Activated CD4-positive, alpha-beta memory T cell treated with anti-CD3 and anti-CD28 coated beads, Interleukin-2, amount 10 ng/mL, durations not matched to agents 7 days and 5 days (primary cell): ENCODE measurements around the gene HTT. TPM values are rescaled to one million over a fixed set of nuclear protein-coding genes. Genes with fewer than 3 reads are reported as not detected.

Source experiments
- CTCF ChIA-PET: fragments of 350-600 bp; sonication (Branson Sonifier 250); formaldehyde crosslinking; loops from one replicate; lab custom pipeline; 2021; ENCODE audit warnings: antibody characterized with exemption, inconsistent platforms; lab: Charles Lee
- POLR2A ChIA-PET: fragments of 350-600 bp; sonication (Branson Sonifier 250); formaldehyde crosslinking; loops from one replicate; lab custom pipeline; 2021; ENCODE audit warnings: antibody characterized with exemption; lab: Charles Lee
- DNase-seq: peaks from one replicate; pipeline ENCODE4 v3.0.0-alpha.2; 2020
- H3K27ac Mint-ChIP-seq: one replicate; pipeline ENCODE4 v1.8.0; 2021; ENCODE audit warnings: mild to moderate bottlenecking, mixed read lengths
- H3K27me3 Mint-ChIP-seq: one replicate; pipeline ENCODE4 v1.8.0; 2021; ENCODE audit warnings: mixed read lengths
- H3K36me3 Mint-ChIP-seq: one replicate; pipeline ENCODE4 v1.8.0; 2021; ENCODE audit warnings: low read depth, mixed read lengths
- H3K4me1 Mint-ChIP-seq: one replicate; pipeline ENCODE4 v1.8.0; 2021; ENCODE audit warnings: mixed read lengths
- H3K4me3 Mint-ChIP-seq: one replicate; pipeline ENCODE4 v1.8.0; 2021; ENCODE audit warnings: mild to moderate bottlenecking, mixed read lengths
- H3K9me3 Mint-ChIP-seq: one replicate; pipeline ENCODE4 v1.8.0; 2021; ENCODE audit warnings: mixed read lengths
- total RNA-seq, 2 experiments: library from RNA; stranded (reverse); gene quantifications; one replicate each; pipeline ENCODE4 v1.2.3, GENCODE V29; 2021

The HTT gene
- total RNA-seq, 2 experiments from 2014 or later: 50.7 to 54.9 TPM

DNA sequence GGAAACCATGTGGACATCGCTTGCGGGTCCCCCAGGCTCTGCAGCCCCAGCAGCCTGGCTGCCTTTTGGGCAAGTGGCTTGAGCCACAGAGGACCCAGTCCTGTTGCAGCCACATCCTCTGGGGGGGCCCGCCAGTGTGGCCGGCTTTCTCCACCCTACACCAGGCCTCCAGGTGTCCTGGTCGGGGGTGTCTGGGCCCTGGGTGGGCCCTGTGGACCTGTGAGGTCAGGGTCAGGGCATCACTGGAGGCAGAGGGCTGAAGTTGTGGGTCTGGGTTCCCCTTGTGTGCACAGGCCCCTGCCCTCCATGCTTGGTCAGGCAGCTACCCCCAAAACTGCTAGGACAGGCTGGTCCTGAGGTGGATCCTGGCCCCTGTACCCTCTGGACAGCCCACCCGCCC, 171.2 kb downstream of the HTT start:
- no peak overlapping the region for H3K4me3 Mint-ChIP-seq
- ChIA-PET CTCF (interaction anchor here (0.8 to 3.3 kb wide), 3 partner anchors 51 to 54 kb away, joined by 3 to 17 read pairs (median 3); no protein-coding TSS in a partner anchor), POLR2A (no interaction called here)
- peaks cover 18% of the 10 kb centered on the region for H3K4me1 Mint-ChIP-seq
- H3K27me3 Mint-ChIP-seq: no peaks in the 10 kb centered on the region
- no peaks in the 10 kb centered on the region for H3K36me3 Mint-ChIP-seq
- H3K27ac Mint-ChIP-seq: no peak overlapping the region
- no peak for DNase-seq
- H3K9me3 Mint-ChIP-seq: no peaks in the 10 kb centered on the region

DNA sequence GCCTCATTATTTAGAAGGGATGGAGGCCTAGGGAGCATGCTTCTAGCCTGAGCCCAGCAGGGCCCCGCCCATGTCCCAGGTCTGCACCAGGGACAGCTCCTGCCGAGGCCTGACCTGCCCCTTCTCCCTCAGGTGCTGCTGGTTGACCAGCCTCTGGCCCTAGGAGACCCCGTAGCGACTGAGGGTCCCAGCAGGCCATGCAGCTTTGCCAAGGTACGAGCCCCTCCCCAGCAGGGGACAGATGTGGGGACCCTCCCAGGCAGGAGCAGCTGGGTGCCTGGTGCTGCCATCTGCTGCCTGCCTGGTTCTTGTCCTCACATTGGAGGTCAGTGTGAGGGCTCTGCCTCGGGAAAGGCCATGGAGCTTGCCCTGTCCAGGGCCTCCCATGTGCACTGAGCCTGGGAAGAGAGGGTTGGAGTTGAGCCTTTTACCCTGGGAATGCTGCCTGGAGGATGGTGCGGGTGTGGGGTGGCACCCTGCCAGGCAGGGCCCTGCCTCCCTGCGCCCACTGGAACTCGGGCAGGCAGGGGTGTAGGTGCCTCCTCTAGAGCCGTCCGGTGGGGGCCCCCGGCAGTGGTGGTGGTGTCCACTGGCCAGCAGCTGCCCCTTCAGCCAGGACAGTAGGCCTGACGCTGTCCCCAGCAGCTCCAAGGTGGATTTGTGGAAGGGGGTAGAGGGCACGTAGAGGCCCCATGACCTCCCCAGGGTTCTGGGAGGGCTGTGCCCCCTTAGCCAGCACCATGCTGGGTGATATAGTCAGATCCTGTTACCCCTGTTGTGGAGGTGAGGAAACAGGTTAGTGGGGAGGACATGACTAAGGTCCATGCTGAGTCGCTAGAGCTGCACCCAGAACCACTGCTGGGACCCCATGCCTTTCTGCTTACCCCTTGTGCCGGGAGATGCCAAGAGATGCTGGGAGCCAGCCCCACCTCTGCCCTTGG, 172.2 kb downstream of the HTT start:
- no peak overlapping the region for H3K27ac Mint-ChIP-seq
- H3K36me3 Mint-ChIP-seq: no peaks in the 10 kb centered on the region
- ChIA-PET CTCF (interaction anchor here (0.8 to 1.3 kb wide), 4 partner anchors 52 to 138 kb away, joined by 3 to 4 read pairs (median 3); no protein-coding TSS in a partner anchor), POLR2A (no interaction called here)
- no peaks in the 10 kb centered on the region for H3K9me3 Mint-ChIP-seq
- H3K4me1 Mint-ChIP-seq: peaks cover 18% of the 10 kb centered on the region
- no peak for DNase-seq
- H3K4me3 Mint-ChIP-seq: no peak overlapping the region
- H3K27me3 Mint-ChIP-seq: no peaks in the 10 kb centered on the region

DNA sequence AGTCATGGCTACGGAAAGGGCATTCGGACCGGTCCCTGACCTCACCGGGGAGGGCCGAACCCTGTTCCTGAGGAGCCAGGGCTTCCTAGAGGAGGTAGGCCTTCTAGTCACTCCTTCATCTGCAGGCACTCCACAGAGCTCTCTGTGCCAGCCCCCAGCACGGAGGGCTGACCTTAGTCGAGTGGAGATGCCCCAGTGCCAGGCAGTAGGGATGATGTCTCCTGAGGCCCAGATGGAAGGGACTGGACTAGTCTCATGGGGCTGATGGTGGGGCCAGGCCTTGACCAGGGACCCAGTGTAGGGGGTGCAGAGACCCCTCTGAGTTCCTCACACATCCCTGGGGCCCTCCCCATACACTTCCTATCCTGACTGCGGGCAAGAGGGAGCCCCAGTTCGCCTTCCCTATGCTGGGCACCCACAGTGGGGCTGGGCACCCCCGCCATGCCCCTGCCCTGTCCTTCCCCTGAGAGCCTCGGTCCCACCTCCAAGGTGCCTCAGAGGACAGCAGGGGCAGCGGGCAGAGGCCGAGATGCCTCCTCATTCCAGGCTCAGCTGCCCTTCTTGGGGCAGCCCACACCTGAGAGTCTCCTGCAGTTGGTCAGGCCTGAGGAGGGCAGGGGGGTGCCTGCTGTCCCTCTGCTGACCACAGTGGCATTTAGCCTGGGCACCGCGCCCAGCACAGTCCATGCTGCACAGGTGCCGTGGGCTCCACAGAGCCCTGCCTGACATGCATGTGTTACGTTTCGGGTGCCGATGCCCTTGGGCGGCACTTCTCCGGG, 173.1 kb downstream of the HTT start:
- Mint-ChIP-seq H3K4me3 (no peak overlapping the region), H3K27me3 (no peaks in the 10 kb centered on the region), H3K36me3 (no peaks in the 10 kb centered on the region), H3K9me3 (no peaks in the 10 kb centered on the region), H3K4me1 (peaks cover 14% of the 10 kb centered on the region), H3K27ac (no peak overlapping the region)
- POLR2A ChIA-PET: no interaction called here
- no peak for DNase-seq
- CTCF ChIA-PET: interaction anchor here (1.3 kb wide), 1 partner anchor 139 kb away, joined by 4 read pairs; no protein-coding TSS in a partner anchor

DNA sequence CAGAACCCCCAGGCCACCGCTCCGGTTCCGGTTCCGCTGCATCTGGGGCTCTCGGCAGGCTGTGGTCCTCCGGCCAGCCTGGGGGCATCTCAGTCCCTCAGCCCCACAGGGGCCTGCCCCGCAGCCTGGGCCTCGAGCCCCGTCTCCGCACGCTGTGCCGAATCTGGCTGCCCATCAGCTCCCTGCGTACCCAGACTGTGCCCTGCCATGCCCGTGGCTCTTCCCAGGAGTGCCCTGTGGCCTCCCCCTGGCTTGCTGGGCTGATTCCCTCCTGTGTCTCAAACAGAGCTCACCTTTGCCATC, 173.6 kb downstream of the HTT start:
- POLR2A ChIA-PET: no interaction called here
- no peaks in the 10 kb centered on the region for H3K27me3 Mint-ChIP-seq
- peaks cover 9% of the 10 kb centered on the region for H3K4me1 Mint-ChIP-seq
- CTCF ChIA-PET: no interaction called here
- H3K27ac Mint-ChIP-seq: no peak overlapping the region
- no peak for DNase-seq
- no peaks in the 10 kb centered on the region for H3K36me3 Mint-ChIP-seq
- no peaks in the 10 kb centered on the region for H3K9me3 Mint-ChIP-seq
- H3K4me3 Mint-ChIP-seq: no peak overlapping the region

DNA sequence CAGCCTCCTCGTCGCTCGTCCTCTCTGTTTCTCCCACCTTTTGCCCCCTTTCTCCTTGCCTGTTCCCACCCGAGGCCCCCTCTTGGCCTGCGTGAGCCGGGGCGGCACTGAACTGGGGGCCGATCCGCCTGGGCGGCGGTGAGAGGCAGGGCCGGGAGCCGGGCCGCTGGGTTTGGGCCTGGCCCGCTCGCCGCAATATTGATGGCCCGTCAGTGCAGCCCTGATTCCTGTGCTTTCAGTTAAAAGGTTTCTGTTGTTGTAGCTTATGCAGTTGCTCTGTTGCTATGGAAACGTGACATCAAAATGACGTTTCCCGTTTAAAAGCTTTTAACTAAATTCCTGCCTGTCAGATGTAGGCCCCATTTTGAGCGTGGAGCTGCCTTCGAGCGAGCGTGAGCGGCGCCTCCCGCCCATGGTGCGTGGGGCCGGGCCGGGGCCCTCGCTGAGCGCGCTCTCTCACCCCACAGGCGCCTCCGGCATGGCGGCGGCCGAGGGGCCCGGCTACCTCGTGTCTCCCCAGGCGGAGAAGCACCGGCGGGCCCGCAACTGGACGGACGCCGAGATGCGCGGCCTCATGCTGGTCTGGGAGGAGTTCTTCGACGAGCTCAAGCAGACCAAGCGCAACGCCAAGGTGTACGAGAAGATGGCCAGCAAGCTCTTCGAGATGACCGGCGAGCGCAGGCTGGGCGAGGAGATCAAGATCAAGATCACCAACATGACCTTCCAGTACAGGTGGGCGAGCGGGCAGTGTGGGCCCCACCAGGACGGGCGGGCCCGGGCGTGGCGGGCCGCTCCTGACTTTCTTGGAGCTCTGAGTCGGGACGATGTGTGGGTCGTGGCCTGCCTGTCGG, 174.6 kb downstream of the HTT start, which contains the start of gene MSANTD1:
Gene MSANTD1, plus strand, starts transcription at position 349 of the 851 bp plus-strand sequence. Its CDS starts 64 bp downstream, at position 413.
- peaks cover 2% of the 10 kb centered on the region for H3K4me1 Mint-ChIP-seq
- no peaks in the 10 kb centered on the region for H3K27me3 Mint-ChIP-seq
- DNase-seq: no peak
- CTCF ChIA-PET: interaction anchor here (0.5 to 1.5 kb wide), 2 partner anchors 56 to 231 kb away, joined by 4 to 5 read pairs; no protein-coding TSS in a partner anchor
- no peaks in the 10 kb centered on the region for H3K36me3 Mint-ChIP-seq
- no peaks in the 10 kb centered on the region for H3K9me3 Mint-ChIP-seq
- POLR2A ChIA-PET: no interaction called here
- no peak within 1 kb of the TSS for H3K27ac Mint-ChIP-seq
- no peak within 1 kb of the TSS for H3K4me3 Mint-ChIP-seq

DNA sequence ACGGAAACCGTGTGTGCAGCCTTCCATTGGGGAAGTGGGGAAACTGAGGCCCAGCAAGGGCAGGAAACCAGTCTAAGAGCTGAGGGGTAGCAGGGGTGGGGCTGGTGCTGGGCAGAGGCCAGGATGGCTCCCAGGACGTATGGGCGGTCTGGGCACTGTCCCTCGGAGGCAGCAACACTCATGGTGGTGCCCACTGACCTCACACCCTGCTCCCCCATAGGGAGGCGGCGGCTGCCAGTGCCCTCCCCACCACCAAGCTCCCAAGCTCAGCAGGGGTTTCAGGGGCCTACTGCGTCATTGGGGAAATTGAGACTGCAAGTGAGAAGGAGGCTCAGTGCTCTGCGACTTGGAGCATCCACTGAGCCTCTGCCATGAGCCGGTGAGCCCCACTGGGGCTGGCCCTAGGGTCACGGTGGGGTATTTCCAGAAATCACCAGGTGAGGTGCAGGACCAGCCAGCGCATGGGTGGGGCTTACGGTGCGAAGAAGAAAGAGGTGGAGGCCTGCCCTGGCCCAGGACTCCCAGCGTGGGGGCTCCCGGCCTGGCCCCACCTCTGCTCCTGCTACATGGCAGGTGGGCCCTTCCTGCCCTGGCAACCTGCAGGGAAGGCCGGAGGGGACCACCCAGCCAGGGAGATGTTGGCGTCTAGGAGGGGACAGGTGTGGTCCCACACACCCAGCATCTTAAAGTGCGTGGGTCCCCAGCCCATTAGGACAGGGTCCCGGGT, 175.4 kb downstream of the HTT start:
- Mint-ChIP-seq H3K4me1 (peaks cover 2% of the 10 kb centered on the region), H3K27me3 (no peaks in the 10 kb centered on the region), H3K36me3 (no peaks in the 10 kb centered on the region), H3K27ac (no peak overlapping the region), H3K9me3 (no peaks in the 10 kb centered on the region), H3K4me3 (no peak overlapping the region)
- CTCF ChIA-PET: interaction anchor here (0.5 to 1.5 kb wide), 2 partner anchors 57 to 232 kb away, joined by 4 to 5 read pairs; no protein-coding TSS in a partner anchor
- POLR2A ChIA-PET: no interaction called here
- DNase-seq: no peak

DNA sequence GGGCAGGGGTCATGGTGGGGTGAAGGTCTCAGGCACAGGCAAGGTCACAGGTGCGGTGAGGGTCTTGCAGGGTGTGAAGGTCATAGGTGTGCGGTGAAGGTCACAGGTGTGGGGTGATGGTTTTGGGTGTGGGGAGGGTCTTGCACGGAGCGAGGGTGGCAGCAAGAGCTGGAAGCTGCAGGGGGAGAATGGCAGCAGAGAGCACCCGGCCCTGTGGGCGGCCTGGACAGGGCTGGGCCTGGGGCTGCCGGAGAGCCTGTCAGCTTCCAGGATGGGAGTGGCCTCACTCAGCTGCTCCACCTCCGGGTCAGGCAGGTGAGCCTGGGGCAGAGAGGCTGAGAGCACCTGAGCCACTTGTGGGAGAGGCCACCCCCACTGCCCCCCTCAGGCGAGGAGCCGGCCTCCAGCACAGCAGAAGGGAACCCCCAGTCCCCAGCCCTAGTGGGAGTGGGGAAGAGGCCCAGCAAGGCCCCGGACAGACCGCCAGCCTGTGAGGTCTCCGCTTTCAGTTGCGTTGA, 176.0 kb downstream of the HTT start:
- DNase-seq: no peak
- Mint-ChIP-seq H3K27me3 (no peaks in the 10 kb centered on the region), H3K4me1 (peaks cover 2% of the 10 kb centered on the region), H3K9me3 (no peaks in the 10 kb centered on the region), H3K27ac (no peak overlapping the region), H3K36me3 (no peaks in the 10 kb centered on the region), H3K4me3 (no peak overlapping the region)
- ChIA-PET CTCF (no interaction called here), POLR2A (no interaction called here)

DNA sequence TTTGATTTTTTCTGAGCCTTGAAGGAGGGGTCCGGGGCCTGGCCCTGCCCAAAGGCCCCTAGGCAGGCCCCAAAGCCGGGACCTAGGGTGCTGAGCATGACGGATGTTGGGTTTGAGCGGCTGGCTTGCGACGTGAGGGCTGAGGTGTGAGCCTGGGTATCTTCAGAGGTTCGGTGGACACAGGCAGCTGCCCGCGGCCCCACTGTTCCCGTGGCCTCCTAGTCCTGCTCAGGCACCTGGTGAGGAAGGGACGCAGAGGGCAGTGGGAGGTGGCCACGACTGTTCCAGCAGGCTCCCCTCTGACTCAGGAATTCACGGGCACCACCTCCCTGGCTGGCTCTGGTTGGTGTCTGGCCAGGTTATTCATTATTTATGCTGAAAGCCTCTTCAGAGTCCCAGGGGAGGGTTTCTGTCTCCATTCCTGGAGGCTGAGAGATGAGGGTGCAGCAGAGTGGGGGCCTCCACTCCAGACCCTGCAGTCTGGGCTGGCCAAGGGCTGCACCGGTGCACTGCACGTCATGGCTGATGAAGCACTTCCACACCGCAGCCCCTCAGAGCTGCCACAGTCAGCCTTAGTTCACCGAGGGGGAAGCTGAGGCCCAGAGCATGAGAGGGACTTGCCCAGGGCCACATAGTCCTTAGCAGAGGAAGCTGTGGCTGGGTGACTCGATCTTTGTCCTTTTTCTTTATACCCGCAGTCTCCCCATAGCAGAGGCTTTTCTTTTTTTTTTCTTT, 176.6 kb downstream of the HTT start:
- no peak overlapping the region for H3K4me3 Mint-ChIP-seq
- no peak overlapping the region for H3K27ac Mint-ChIP-seq
- CTCF ChIA-PET: no interaction called here
- H3K36me3 Mint-ChIP-seq: no peaks in the 10 kb centered on the region
- H3K4me1 Mint-ChIP-seq: peaks cover 1% of the 10 kb centered on the region
- H3K9me3 Mint-ChIP-seq: no peaks in the 10 kb centered on the region
- no peak for DNase-seq
- no peaks in the 10 kb centered on the region for H3K27me3 Mint-ChIP-seq
- POLR2A ChIA-PET: no interaction called here

DNA sequence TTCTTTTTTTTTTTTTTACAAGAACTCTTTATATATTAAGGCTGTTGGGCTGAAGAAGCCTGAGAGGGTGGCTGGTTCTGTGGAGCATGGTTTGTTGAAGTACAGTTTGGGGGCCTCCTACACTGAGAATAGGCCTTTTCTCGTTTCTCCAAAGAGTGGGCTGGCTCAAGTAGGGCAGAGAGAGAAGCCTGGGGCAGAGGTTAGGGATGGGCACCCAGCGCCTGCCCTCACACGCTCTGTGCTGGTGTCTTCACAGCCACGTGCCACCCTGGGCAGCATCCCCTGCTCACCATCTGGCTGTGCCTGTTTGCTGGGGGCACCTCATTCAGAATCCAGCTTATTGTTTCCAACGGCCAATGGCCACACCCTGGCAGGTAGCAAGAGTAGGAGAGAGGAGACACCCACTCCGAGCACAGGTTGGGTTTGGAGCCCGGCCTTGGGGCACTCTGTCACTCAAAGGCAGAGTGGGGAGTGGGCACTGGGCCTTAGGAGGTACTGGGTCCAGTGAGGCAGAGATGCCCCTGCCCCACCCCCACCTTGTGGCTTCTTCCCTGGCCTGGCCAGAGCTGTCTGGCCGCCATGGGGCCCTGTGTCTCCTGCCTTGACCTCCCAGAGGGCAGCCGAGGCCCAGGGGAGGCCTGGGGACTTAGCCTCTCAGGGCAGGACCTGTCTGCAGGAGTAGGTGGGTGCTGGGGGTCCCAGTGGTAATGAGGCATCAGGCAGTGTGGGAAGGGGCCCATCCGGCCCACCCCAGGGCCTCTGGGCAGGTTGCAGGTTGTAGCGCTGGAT, 177.4 kb downstream of the HTT start:
- Mint-ChIP-seq H3K27ac (no peak overlapping the region), H3K4me3 (no peak overlapping the region), H3K4me1 (no peaks in the 10 kb centered on the region), H3K9me3 (no peaks in the 10 kb centered on the region), H3K27me3 (no peaks in the 10 kb centered on the region), H3K36me3 (no peaks in the 10 kb centered on the region)
- no peak for DNase-seq
- CTCF ChIA-PET: no interaction called here
- POLR2A ChIA-PET: no interaction called here

DNA sequence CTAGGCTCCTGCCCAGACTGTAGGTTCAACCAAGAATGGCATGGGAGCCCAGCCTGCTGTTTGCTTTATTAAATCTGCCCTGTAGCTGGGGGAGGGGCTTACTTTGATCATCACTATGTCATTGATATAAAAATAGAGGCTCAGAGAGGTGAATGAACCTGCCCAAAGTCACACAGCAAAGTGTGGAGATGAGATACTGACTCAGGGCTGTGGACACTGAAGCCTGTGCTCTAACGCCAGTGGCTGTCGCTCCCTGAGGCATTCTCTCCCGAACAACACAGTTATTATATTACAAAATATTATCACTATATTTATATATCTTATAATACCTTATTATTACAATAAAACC, 178.0 kb downstream of the HTT start:
- POLR2A ChIA-PET: no interaction called here
- no peaks in the 10 kb centered on the region for H3K4me1 Mint-ChIP-seq
- no peaks in the 10 kb centered on the region for H3K9me3 Mint-ChIP-seq
- H3K4me3 Mint-ChIP-seq: no peak overlapping the region
- no peak for DNase-seq
- H3K27ac Mint-ChIP-seq: no peak overlapping the region
- CTCF ChIA-PET: no interaction called here
- H3K27me3 Mint-ChIP-seq: no peaks in the 10 kb centered on the region
- no peaks in the 10 kb centered on the region for H3K36me3 Mint-ChIP-seq
